ENCODE results near the gene TAF4B.
"Not testable (repeated sequence)": the region's sequence is repeated elsewhere in the genome, so short reads cannot be mapped to it uniquely, and the experiment has no call there.

Gene TAF4B

GRCh38 chr18:26301681-26302080 lies 75.4 kb downstream of the TAF4B start:
- DNase-seq (ENCODE audit: low read depth in 2 of 2, low spot score in 1 of 2), result no peak

GRCh38 chr18:26303222-26303621 lies 77.0 kb downstream of the TAF4B start:
- DNase-seq (ENCODE audit: low read depth in 2 of 2, low spot score in 1 of 2), result not testable (repeated sequence)

GRCh38 chr18:26304511-26304910 lies 78.3 kb downstream of the TAF4B start:
- DNase-seq (ENCODE audit: low read depth in 2 of 2, low spot score in 1 of 2), result no peak

- no peak for DNase-seq (ENCODE audit: low read depth in 2 of 2, low spot score in 1 of 2)
These were observed 81.0 kb downstream of the TAF4B start for GRCh38 chr18:26307161-26307773.

- DNase-seq (ENCODE audit: low read depth in 2 of 2, low spot score in 1 of 2), result no peak
These were observed 83.0 kb downstream of the TAF4B start for GRCh38 chr18:26309281-26309680.

- no peak for DNase-seq (ENCODE audit: low read depth in 2 of 2, low spot score in 1 of 2)
These were observed 86.0 kb downstream of the TAF4B start for GRCh38 chr18:26312199-26312598.

GRCh38 chr18:26317398-26317797 lies 91.2 kb downstream of the TAF4B start:
- DNase-seq (ENCODE audit: low read depth in 2 of 2, low spot score in 1 of 2), result no peak

GRCh38 chr18:26320686-26321085 lies 94.4 kb downstream of the TAF4B start:
- no peak for DNase-seq (ENCODE audit: low read depth in 2 of 2, low spot score in 1 of 2)

GRCh38 chr18:26322890-26323653 lies 96.8 kb downstream of the TAF4B start:
- DNase-seq (ENCODE audit: low read depth in 2 of 2, low spot score in 1 of 2), result no peak

- no peak for DNase-seq (ENCODE audit: low read depth in 2 of 2, low spot score in 1 of 2)
These were observed 99.5 kb downstream of the TAF4B start for GRCh38 chr18:26325771-26326170.

- no peak for DNase-seq (ENCODE audit: low read depth in 2 of 2, low spot score in 1 of 2)
These were observed 100.8 kb downstream of the TAF4B start for GRCh38 chr18:26327062-26327461.

GRCh38 chr18:26332991-26333390 lies 106.7 kb downstream of the TAF4B start:
- no peak for DNase-seq (ENCODE audit: low read depth in 2 of 2, low spot score in 1 of 2)

GRCh38 chr18:26335156-26335555 lies 108.9 kb downstream of the TAF4B start:
- no peak for DNase-seq (ENCODE audit: low read depth in 2 of 2, low spot score in 1 of 2)

GRCh38 chr18:26335571-26336487 lies 109.6 kb downstream of the TAF4B start:
- DNase-seq (ENCODE audit: low read depth in 2 of 2, low spot score in 1 of 2), result no peak

GRCh38 chr18:26336572-26336971 lies 110.3 kb downstream of the TAF4B start:
- DNase-seq (ENCODE audit: low read depth in 2 of 2, low spot score in 1 of 2), result no peak

GRCh38 chr18:26342646-26343045 lies 116.4 kb downstream of the TAF4B start:
- DNase-seq (ENCODE audit: low read depth in 2 of 2, low spot score in 1 of 2), result no peak

- no peak for DNase-seq (ENCODE audit: low read depth in 2 of 2, low spot score in 1 of 2)
These were observed 124.7 kb downstream of the TAF4B start for GRCh38 chr18:26350961-26351360.

- no peak for DNase-seq (ENCODE audit: low read depth in 2 of 2, low spot score in 1 of 2)
These were observed 130.0 kb downstream of the TAF4B start for GRCh38 chr18:26356045-26356785.

GRCh38 chr18:26357960-26358359 lies 131.7 kb downstream of the TAF4B start:
- DNase-seq (ENCODE audit: low read depth in 2 of 2, low spot score in 1 of 2), result no peak

- DNase-seq (ENCODE audit: low read depth in 2 of 2, low spot score in 1 of 2), result no peak
These were observed 135.8 kb downstream of the TAF4B start for GRCh38 chr18:26362021-26362420.

GRCh38 chr18:26367425-26367824 lies 141.2 kb downstream of the TAF4B start:
- DNase-seq (ENCODE audit: low read depth in 2 of 2, low spot score in 1 of 2), result no peak

All from stimulated activated CD8-positive, alpha-beta memory T cell treated with anti-CD3 and anti-CD28 coated beads, Interleukin-4, amount 100 ng/mL, for 4 hours (primary cell).